Articular chondrocyte of knee joint (primary cell): ENCODE data around the gene RIPOR2. TPM values are rescaled to one million over a fixed set of nuclear protein-coding genes. Genes with fewer than 3 reads are reported as not detected.

Experiments
- total RNA-seq: library from RNA; depleted of rRNA; stranded (reverse); fragments of >200 nt; gene quantifications from 2 replicates; pipeline ENCODE4 v1.2.3, GENCODE V29; 2012

RIPOR2 gene, protein sequence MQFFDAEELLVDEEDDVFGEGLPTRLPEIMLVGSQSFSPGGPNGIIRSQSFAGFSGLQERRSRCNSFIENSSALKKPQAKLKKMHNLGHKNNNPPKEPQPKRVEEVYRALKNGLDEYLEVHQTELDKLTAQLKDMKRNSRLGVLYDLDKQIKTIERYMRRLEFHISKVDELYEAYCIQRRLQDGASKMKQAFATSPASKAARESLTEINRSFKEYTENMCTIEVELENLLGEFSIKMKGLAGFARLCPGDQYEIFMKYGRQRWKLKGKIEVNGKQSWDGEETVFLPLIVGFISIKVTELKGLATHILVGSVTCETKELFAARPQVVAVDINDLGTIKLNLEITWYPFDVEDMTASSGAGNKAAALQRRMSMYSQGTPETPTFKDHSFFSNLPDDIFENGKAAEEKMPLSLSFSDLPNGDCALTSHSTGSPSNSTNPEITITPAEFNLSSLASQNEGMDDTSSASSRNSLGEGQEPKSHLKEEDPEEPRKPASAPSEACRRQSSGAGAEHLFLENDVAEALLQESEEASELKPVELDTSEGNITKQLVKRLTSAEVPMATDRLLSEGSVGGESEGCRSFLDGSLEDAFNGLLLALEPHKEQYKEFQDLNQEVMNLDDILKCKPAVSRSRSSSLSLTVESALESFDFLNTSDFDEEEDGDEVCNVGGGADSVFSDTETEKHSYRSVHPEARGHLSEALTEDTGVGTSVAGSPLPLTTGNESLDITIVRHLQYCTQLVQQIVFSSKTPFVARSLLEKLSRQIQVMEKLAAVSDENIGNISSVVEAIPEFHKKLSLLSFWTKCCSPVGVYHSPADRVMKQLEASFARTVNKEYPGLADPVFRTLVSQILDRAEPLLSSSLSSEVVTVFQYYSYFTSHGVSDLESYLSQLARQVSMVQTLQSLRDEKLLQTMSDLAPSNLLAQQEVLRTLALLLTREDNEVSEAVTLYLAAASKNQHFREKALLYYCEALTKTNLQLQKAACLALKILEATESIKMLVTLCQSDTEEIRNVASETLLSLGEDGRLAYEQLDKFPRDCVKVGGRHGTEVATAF
- 4.3 and 4.6 TPM in 2 replicates for total RNA-seq

DNA sequence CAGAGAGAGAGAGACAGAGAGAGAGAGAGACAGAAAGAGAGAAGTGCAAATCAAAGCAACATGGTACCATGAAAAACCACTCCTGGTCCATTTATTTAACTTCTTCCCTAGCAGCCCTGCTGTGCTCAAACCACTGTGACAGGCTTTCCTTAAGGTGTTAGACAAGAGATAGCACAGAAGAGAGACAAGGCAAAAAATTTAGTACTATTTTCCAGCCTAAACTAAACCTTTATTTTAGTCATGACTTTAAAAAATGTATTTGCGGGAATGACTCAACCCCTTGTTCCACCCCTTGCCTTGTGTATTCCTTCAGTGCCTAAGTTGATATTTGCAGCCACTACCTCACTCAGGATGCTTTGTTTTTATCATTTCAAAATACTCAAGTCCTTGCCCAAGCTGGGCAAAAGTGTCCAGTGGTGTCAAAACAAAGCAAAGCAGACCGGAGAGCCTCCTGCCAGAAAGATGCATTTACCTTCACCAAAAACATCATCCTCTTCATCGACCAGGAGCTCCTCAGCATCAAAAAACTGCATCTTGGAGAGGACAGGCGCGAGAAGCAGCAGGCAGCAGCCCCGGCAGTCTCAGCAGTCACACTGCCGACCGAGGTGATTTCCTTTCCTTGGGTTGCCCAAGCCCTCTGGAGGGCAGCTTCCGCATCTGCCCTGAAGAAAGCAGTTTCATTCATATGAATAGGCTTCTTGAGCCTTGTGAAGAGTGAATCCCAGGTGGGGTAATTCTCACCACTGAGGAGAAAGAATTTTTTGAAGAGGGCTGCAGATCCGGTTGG, at the start of gene RIPOR2:
Gene RIPOR2, minus strand, starts transcription at position 595 of the 787 bp plus-strand sequence. Its CDS starts 62 bp downstream, at position 533.

DNA sequence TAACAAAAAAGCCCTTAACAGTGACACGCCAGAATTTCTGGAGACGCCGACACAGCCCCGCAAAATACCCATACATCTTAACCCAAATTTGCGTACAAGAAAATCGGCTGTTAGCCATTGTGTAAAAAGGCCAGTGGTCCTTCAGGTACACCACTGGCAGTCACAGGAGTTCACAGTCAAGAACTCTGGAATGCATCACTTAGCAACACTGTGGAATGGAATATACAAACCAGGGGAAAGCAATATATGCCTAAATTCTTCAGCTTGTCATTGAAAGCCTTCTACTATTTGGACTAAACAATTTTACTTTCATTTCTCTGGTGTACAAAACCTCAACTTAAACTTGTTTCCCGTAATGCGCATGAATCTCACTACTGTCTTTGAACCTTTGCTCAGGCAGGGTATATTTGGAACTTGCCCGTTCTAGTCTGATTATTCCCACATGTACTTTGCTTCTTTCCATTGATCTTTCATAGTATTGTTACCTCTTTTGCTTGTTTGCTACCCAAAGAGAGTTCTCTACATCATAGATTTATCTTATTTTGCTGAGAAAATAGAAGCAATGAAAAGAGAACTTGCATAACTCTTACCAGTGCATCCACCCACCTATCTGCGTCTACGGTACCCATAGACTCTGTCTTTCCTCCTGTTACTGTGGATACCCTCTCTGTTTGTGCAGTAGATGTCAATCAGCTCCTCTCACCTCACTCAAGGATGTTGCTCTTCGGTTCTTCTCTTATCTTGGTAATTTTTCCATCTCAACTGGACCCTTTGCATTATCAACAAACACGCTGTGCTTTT, 136.8 kb downstream of the RIPOR2 start, which contains the start of gene ARMH2:
Gene ARMH2, minus strand, starts transcription at position 178 of the 801 bp plus-strand sequence. Its CDS starts 60 bp downstream, at position 118.

DNA sequence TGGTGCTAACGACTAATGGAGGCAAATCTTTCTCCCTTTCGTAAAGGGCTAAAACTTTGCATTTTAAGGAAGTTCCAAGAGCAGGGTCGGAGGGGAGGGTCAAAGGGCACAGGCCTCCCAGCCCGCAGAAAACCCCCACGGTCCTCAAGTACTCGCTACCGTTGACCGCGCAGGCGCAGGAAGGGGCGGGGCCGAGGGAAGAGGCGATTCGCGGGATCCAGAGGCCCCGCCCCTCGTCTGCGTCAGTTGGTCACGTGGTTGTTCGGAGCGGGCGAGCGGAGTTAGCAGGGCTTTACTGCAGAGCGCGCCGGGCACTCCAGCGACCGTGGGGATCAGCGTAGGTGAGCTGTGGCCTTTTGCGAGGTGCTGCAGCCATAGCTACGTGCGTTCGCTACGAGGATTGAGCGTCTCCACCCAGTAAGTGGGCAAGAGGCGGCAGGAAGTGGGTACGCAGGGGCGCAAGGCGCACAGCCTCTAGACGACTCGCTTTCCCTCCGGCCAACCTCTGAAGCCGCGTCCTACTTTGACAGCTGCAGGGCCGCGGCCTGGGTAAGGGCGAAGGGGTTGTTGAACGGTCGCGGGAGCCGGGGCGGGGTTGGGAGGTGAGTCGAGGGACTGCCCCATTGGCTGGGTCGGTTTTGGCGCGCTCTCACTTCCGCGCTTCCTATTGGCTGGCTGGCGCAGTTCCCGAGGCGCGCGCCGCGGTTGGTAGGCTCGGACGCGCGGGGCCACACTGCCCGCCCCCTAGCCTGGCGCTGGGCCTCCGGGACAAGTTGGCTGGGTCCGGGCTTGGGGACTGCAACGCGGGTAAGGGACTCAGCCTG, 160.9 kb downstream of the RIPOR2 start, which contains the start of gene GMNN:
Gene GMNN, plus strand, starts transcription at position 242 of the 824 bp plus-strand sequence. CDS start 2,310 bp downstream, outside the sequence.

Other genes with a start within 250 kb of the RIPOR2 start
- gene C6orf62, start 216.8 kb downstream of the RIPOR2 start, total RNA-seq, result 190 and 231 TPM in 2 replicates
- 23.1 and 27.2 TPM in 2 replicates for gene GMNN, start 161.0 kb downstream of the RIPOR2 start, total RNA-seq
- gene ARMH2, start 137.0 kb downstream of the RIPOR2 start, total RNA-seq, result not detected in 2 replicates